NOMO-1 (cell line): Measurements from ENCODE around the gene DMBX1.

Source experiments
- DNase-seq, 2 experiments: peaks; one replicate each; lab custom pipeline; 2025; ENCODE audit not compliant: unreplicated experiment in 2 of 2; lab: John Stamatoyannopoulos, UW

Gene DMBX1

GRCh38 chr1:46497020-46497419, 7.4 kb downstream of the DMBX1 start:
- no peak for DNase-seq

DNA sequence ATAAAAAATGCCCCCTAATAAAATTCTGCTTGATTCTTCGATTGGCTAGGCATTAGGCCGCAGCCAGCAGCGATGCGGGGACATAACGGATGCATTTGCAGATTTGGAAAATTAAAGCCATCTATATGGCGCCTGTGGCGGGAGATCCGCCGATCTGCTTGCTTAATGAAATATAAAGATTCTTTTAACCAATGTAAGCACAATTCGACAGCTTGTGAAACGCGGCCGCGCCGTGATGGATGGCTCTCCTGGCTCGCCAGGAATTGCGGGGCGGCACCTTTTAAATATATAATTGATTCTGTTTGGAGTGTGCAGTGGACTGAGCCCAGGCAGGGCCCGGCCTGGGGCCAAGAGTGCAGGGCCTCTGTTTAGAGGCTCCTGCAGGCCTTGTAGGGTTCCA, 8.0 kb downstream of the DMBX1 start:
- DNase-seq: no peak

- no peak for DNase-seq
Observed at GRCh38 chr1:46501528-46501927, 11.9 kb downstream of the DMBX1 start.

- no peak for DNase-seq
Observed at GRCh38 chr1:46503421-46503820, 13.8 kb downstream of the DMBX1 start.

DNA sequence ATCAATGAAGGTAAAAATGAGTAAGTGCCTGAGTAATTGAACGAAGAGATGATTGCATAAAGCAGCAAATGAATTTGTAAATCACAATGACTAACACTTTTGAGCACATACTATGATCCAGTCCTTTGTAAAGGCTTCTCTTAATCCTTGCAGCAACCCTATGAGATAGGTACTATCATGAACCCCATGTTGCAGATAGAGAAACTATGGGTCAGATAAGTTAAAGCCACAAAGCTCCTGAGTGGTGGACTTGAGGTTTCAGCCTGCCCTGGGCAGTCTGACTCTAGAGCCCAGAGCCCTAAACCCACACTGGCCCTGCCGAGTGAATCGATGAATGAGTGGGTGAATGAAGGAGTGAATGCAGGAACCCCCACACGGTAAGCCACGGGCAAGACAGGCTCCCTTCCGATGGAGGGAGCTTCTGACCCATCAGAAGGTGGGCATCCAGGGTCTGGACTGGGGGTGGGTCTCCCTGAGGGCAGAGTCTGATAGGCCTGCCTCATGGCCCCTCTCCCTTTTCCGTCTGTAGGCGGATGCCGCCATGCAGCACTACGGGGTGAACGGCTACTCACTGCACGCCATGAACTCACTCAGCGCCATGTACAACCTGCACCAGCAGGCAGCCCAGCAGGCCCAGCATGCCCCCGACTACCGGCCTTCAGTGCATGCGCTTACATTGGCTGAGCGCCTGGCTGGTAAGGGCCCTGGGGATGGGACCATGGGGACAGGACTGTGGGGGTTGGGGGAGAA, 17.0 kb downstream of the DMBX1 start:
- DNase-seq: no peak

DNA sequence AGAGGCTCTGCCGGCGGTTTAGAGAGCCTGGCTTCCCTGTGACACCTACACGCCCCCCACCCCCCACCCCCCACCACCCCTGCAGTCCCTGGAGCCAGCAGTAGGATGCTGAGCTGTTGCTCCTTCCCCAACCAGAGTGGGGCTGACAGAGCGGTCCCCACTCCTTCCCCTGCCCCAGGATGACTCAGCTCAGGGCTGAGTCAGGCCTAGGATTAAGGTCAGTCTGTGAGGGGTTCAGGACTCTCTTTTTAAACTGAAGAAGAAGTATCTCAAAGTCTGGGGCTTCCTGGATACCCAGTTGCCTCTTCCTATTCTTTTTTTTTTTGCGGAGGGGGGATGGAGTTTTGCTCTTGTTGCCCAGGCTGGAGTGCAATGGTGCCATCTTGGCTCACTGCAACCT, 19.1 kb downstream of the DMBX1 start:
- DNase-seq: no peak

GRCh38 chr1:46510341-46510997, 20.8 kb downstream of the DMBX1 start:
- no peak for DNase-seq

DNA sequence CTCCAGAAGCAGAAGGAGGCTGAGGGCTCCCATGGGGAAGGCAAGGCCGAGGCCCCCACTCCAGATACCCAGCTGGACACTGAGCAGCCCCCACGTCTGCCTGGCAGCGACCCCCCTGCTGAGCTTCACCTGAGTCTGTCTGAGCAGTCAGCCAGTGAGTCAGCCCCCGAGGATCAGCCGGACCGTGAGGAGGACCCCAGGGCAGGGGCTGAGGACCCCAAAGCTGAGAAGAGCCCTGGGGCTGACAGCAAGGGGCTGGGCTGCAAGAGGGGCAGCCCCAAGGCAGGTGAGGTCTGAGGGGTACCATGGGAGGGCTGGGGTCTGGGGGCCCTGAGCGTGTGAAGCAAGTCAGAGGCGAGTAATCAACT, 21.3 kb downstream of the DMBX1 start:
- no peak for DNase-seq

- no peak for DNase-seq
Observed at GRCh38 chr1:46512135-46512791, 22.6 kb downstream of the DMBX1 start.

- DNase-seq: no peak
Observed at GRCh38 chr1:46512792-46513190, 23.2 kb downstream of the DMBX1 start.

DNA sequence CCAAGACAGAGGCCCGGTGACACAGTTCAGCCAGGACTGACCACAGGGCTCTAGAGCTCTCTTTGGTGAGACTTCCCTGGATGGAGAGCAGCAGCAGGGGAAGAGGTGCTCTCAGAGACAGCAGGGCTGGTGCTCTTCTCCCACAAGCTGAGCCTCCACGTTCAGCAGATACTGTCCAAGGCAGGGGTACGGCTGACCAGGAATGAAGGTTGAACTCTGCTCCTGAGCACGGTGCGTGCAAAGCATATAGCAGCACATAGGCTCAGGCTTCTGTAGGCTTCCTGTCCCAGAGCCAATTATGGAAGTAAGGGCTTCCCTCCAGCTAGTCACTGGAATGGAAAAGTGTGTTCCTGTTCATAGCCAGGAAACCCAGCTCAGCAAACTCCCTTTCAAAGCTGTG, 23.9 kb downstream of the DMBX1 start:
- DNase-seq: no peak

DNA sequence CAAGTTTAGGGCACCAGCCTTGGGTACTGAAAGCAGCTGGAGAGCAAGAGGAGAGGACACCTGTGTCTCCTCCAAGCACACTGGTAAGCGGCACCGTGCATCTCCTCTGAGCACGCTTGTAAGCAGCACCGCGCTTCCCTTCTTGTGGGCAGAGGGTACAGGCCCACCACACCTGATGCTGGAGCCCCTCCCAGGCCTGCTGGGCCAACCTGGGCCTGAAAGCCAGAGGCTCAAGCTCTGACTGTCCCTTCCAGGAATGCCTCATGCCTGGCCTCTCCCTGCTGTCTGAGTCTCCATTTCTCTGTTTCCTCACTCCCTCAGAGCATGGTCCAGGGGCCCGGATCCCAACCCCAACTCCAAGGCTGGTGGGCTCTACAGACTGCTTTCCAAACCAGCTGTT, 25.9 kb downstream of the DMBX1 start:
- no peak for DNase-seq

- no peak for DNase-seq
Observed at GRCh38 chr1:46516200-46516950, 26.7 kb downstream of the DMBX1 start.

GRCh38 chr1:46517010-46517600, 27.5 kb downstream of the DMBX1 start:
- DNase-seq: no peak

DNA sequence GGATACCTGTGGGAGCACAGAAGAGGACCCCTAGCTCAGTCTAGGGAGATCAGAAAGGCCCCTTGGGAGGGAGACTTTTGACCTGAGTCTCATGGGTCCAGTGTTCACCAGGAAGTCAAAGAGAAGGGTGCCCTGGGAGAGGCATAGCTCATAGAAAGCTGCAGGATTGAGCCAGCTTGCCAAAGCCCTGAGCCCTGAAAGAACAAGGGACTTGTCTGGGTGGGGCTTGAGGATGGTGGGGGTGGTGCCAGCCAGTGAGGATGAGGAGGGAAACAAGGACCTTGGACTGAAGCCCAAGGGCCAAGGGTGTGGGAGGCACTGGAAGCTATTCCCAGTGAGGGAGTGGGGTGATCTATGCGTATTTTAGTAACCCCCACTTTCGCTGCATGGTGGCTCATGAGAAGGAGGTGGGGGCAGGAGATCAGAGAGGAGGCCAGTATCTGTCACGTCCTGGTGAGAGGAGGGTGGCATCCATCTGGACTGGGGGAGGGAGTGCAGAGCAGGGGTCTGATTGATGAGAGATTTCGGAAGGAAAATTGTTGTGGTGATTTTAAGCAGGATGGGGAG, 28.4 kb downstream of the DMBX1 start:
- no peak for DNase-seq

DNA sequence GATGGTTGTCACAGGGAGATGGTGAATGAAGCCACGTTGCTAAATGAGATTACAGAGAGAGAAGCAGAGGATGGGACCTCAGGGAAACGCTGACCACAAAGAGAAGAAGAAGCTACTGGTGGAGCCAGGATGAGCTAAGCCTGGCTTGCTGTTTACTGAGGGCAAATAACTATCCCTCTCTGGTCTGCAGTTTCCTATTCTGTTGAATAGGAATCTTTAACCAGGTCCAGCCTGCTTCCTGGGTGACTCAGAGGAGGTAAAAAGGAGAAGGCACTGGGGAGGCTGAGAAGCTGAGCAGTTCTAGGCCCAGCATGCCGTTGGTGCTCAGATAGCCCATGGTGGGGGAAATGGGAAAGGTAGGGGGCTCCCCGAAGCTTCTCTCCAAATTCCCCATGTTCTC, 29.6 kb downstream of the DMBX1 start:
- no peak for DNase-seq

- DNase-seq: no peak
Observed at GRCh38 chr1:46520063-46520911, 30.7 kb downstream of the DMBX1 start.

DNA sequence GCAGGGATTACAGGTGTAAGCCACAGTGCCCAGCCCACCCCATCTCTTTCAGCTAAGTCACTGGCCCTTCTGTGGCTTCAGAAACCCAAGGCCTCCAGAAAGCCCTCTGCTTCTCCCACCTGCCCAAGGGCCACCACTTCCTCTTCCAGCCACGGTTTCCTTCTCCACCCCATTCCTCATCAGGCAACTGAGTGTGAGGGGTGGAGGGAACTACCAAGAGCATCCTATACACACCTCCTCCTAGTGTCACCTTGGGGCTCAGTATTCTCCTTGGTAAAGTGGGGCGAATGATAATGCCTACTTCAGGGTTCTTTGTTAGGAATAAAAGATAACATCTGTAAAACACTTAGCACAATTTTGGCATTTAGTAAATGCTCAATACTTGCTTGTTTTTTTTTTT, 31.8 kb downstream of the DMBX1 start:
- DNase-seq: no peak

DNA sequence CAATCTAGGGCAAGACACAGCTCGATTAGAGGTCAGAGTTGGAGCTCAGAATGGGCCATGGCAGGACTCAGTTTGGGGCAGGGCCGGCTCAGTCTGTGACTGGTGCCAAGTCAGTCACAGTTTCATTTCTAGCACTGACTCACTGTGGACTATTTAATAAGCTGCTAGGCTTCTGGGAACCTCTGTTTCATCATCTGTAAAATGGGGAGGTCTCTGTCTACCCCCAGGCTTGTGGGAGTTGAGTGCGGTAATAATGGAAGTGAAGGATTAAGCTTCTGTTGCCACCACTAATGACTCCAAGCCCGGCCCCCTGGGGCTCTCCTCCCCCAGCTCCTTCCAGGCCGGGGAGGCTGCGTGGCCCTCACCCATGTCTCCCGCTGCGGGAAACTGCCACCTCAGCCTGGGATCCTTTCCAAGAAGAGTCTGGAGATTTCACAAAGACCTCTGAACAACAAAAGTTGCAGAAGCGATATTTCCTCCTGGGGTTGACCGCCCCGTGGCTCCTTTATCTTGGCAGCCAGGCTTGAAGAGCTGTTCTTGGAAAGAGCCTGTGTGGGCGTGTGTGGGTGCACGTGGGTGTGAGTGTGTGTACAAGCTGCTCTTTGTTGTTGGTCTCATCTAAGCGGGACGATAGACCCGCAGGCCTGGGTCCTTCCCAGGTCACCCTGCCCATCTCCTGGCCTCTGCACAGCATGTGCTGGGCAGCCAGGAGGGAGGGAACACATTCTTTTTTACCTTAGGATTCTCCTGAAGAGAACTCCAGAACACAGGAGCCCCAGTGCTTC, 32.7 kb downstream of the DMBX1 start:
- no peak for DNase-seq
